Measurements from ENCODE around the gene OBI1.

OBI1 gene

GRCh38 chr13:78606471-78607408 is 52.2 kb downstream of the OBI1 start:
- Histone ChIP-seq H3K36me3 (ENCODE audit: control insufficient read depth in 2 of 2, insufficient read depth in 1 of 2, low read length in 2 of 2) (peaks cover 0 to 3% of the 10 kb centered on the region in 2 experiments; a peak in 1 of 3 replicates), H3K4me1 (ENCODE audit: control insufficient read depth, insufficient read depth, low read length) (no peaks in the 10 kb centered on the region), H3K27ac (ENCODE audit: extremely low read depth, low read depth, low read length) (no peak overlapping the region), H3K4me3 (ENCODE audit: low read depth, low read length) (no peak overlapping the region), H3K9me3 (ENCODE audit: control insufficient read depth, insufficient read depth, low read depth, low read length) (no peaks in the 10 kb centered on the region)
- CTCF ChIA-PET = no interaction called here
- POLR2A ChIA-PET = no interaction called here
- TF ChIP-seq ZNF571 (tag by site-specific recombination; IDR thresholded peaks at IDR 0.05) = no peak
- TF ChIP-seq ZIC2 (tag by site-specific recombination; IDR thresholded peaks at IDR 0.05) = 0 out of 2 replicates have a peak, but pooled peaks have one; percentile 19

GRCh38 chr13:78604782-78605611 is 54.0 kb downstream of the OBI1 start:
- Histone ChIP-seq H3K4me3 (ENCODE audit: low read depth, low read length) (no peak overlapping the region), H3K9me3 (ENCODE audit: control insufficient read depth, insufficient read depth, low read depth, low read length) (no peaks in the 10 kb centered on the region), H3K36me3 (ENCODE audit: control insufficient read depth in 2 of 2, insufficient read depth in 1 of 2, low read length in 2 of 2) (peaks cover 0 to 19% of the 10 kb centered on the region in 2 experiments; a peak in 1 of 3 replicates), H3K4me1 (ENCODE audit: control insufficient read depth, insufficient read depth, low read length) (no peaks in the 10 kb centered on the region), H3K27ac (ENCODE audit: extremely low read depth, low read depth, low read length) (no peak overlapping the region)
- ChIA-PET CTCF (interaction anchor here (0.6 to 0.7 kb wide), 4 partner anchors 25 to 232 kb away, joined by 3 read pairs; no protein-coding TSS in a partner anchor), POLR2A (interaction anchor here (0.7 kb wide), 1 partner anchor 704 kb away, joined by 3 read pairs; no protein-coding TSS in a partner anchor)
- TF ChIP-seq SP7 (tag by site-specific recombination; IDR thresholded peaks at IDR 0.05) (peak; percentile 61; the same call in 1 of the 2 replicates), ZNF121 (tag by site-specific recombination; IDR thresholded peaks at IDR 0.05) (no peak), ZNF629 (tag by site-specific recombination; IDR thresholded peaks at IDR 0.05) (0 out of 2 replicates have a peak, but pooled peaks have one; percentile 16), ZBTB1 (tag by site-specific recombination; IDR thresholded peaks at IDR 0.05) (no peak), ZBTB17 (tag by site-specific recombination; IDR thresholded peaks at IDR 0.05) (peak; percentile 19; the same call in 1 of the 2 replicates), ZNF623 (tag by site-specific recombination; IDR thresholded peaks at IDR 0.05) (no peak), ZNF155 (tag by site-specific recombination; IDR thresholded peaks at IDR 0.05) (no peak), ZNF324 (tag by site-specific recombination; IDR thresholded peaks at IDR 0.05) (no peak), ZNF362 (tag by site-specific recombination; IDR thresholded peaks at IDR 0.05) (no peak), SETDB1 (IDR thresholded peaks at IDR 0.05; ENCODE audit: insufficient read length, low read length) (no peak), ZNF560 (tag by site-specific recombination; IDR thresholded peaks at IDR 0.05; ENCODE audit: borderline replicate concordance) (no peak), ZNF112 (tag by site-specific recombination; IDR thresholded peaks at IDR 0.05) (no peak), ZNF473 (tag by site-specific recombination; IDR thresholded peaks at IDR 0.05) (no peak), ZNF658 (tag by site-specific recombination; IDR thresholded peaks at IDR 0.05) (no peak), ZNF513 (tag by site-specific recombination; IDR thresholded peaks at IDR 0.05) (no peak), ZNF837 (tag by site-specific recombination; IDR thresholded peaks at IDR 0.05) (no peak), ZBTB26 (tag by site-specific recombination; optimal IDR thresholded peaks at IDR 0.05) (no peak), RBAK (tag by site-specific recombination; IDR thresholded peaks at IDR 0.05) (no peak), ZNF23 (tag by site-specific recombination; IDR thresholded peaks at IDR 0.05; ENCODE audit: borderline replicate concordance) (no peak), ZNF514 (tag by site-specific recombination; IDR thresholded peaks at IDR 0.05) (no peak), PBX3 (CRISPR knock-in tag; IDR thresholded peaks at IDR 0.05) (no peak), AEBP2 (tag by site-specific recombination; IDR thresholded peaks at IDR 0.05; ENCODE audit: borderline replicate concordance) (no peak), GLIS1 (tag by site-specific recombination; IDR thresholded peaks at IDR 0.05) (peak; percentile 91)
